Activated CD4-positive, alpha-beta T cell treated with anti-CD3 and anti-CD28 coated beads, Interleukin-2, amount 10 ng/mL, durations not matched to agents 7 days and 5 days (primary cell): ENCODE data around the gene SIPA1. TPM values are rescaled to one million over a fixed set of nuclear protein-coding genes. Genes with fewer than 3 reads are reported as not detected.
"Not testable (repeated sequence)": the region's sequence is repeated elsewhere in the genome, so short reads cannot be mapped to it uniquely, and the experiment has no call there.

ENCODE experiments used
- CTCF ChIA-PET: fragments of 350-600 bp; sonication (Branson Sonifier 250); formaldehyde crosslinking; loops from one replicate; lab custom pipeline; 2021; ENCODE audit warnings: antibody characterized with exemption; lab: Charles Lee
- POLR2A ChIA-PET: fragments of 350-600 bp; sonication (Branson Sonifier 250); formaldehyde crosslinking; loops from one replicate; lab custom pipeline; 2021; ENCODE audit warnings: antibody characterized with exemption; lab: Charles Lee
- DNase-seq: peaks from one replicate; pipeline ENCODE4 v3.0.0-alpha.2; 2020
- H3K27ac Mint-ChIP-seq: one replicate; pipeline ENCODE4 v1.8.0; 2021; ENCODE audit warnings: mild to moderate bottlenecking, moderate library complexity, mixed read lengths
- H3K27me3 Mint-ChIP-seq: one replicate; pipeline ENCODE4 v1.8.0; 2021; ENCODE audit warnings: mixed read lengths
- H3K36me3 Mint-ChIP-seq: one replicate; pipeline ENCODE4 v1.8.0; 2021; ENCODE audit warnings: low read depth, mixed read lengths
- H3K4me1 Mint-ChIP-seq: one replicate; pipeline ENCODE4 v1.8.0; 2021; ENCODE audit warnings: mixed read lengths
- H3K4me3 Mint-ChIP-seq: one replicate; pipeline ENCODE4 v1.8.0; 2021; ENCODE audit warnings: mild to moderate bottlenecking, moderate library complexity, mixed read lengths
- H3K9me3 Mint-ChIP-seq: one replicate; pipeline ENCODE4 v1.8.0; 2021; ENCODE audit warnings: mixed read lengths
- total RNA-seq, 2 experiments: library from RNA; stranded (reverse); gene quantifications; one replicate each; pipeline ENCODE4 v1.2.3, GENCODE V29; 2021

The SIPA1 gene
- total RNA-seq, 2 experiments from 2014 or later = 229 to 235 TPM

DNA sequence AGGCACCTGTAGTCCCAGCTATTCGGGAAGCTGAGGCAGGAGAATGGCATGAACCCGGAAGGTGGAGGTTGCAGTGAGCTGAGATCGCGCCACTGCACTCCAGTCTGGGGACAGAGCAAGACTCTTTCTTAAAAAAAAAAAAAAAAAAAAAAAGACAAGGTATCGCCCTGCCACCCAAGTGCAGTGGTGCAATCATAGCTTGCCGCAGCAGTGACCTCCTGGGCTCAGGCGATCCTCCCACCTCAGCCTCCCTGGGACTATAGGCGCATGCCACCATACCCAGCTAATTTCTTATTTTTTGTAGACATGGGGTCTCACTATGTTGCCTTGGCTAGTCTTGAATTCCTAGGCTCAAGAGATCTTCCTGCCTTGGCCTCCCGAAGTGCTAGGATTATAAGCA, 23.0 kb downstream of the SIPA1 start:
- POLR2A ChIA-PET = not testable (repeated sequence)

DNA sequence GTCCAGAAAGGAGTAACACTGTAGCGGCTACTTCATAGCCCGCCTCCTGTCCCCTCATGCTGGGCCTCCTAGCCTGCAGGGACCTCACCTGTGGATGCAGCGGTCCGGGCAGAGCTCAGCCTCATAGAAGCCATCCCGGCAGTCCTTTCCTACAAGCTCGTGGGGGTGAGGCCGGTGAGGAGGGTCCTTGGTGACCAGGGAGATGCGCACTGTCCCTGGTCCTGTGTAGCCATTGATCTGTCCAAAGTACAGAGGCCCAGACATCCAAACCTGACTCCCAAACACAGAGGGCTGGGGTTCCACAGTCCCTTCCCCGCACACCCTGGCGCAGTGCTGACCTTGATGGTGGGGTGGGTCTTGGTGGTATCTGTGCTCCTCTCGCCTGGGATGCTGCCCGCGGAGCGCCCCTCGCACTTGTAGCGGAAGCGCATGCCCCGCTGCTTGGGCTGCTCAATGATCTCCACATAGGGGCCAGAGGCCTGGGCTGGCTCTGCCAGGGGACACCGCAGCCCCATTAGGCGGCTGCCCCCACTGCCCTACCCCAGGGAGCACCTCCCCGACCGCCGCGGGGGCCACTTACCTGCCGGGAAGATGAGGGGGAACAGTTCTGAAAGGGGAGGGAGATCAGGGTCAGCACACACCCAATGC, 23.8 kb downstream of the SIPA1 start:
- DNase-seq = no peak
- Mint-ChIP-seq H3K9me3 (no peaks in the 10 kb centered on the region), H3K27ac (peak overlapping the region; percentile 79), H3K36me3 (peaks cover 40% of the 10 kb centered on the region), H3K4me3 (peak overlapping the region; percentile 82), H3K27me3 (no peaks in the 10 kb centered on the region), H3K4me1 (peaks cover 42% of the 10 kb centered on the region)
- CTCF ChIA-PET = interaction anchor here (0.9 kb wide), 1 partner anchor 8 kb away, joined by 3 read pairs; no protein-coding TSS in a partner anchor
- POLR2A ChIA-PET = interaction anchor here (2.0 kb wide), 1 partner anchor 24 kb away, joined by 5 read pairs; the partner anchor contains the start of gene SIPA1

More for the DNA sequence above, 23.0 kb downstream of the SIPA1 start:
- Mint-ChIP-seq H3K4me1 (peaks cover 47% of the 10 kb centered on the region), H3K4me3 (peak overlapping the region; percentile 82), H3K27ac (peak overlapping the region; percentile 79), H3K36me3 (peaks cover 47% of the 10 kb centered on the region)
- CTCF ChIA-PET = interaction anchor here (0.6 to 0.9 kb wide), 2 partner anchors 8 to 22 kb away, joined by 3 read pairs; no protein-coding TSS in a partner anchor
- DNase-seq, H3K9me3 Mint-ChIP-seq, H3K27me3 Mint-ChIP-seq: not testable (repeated sequence)

DNA sequence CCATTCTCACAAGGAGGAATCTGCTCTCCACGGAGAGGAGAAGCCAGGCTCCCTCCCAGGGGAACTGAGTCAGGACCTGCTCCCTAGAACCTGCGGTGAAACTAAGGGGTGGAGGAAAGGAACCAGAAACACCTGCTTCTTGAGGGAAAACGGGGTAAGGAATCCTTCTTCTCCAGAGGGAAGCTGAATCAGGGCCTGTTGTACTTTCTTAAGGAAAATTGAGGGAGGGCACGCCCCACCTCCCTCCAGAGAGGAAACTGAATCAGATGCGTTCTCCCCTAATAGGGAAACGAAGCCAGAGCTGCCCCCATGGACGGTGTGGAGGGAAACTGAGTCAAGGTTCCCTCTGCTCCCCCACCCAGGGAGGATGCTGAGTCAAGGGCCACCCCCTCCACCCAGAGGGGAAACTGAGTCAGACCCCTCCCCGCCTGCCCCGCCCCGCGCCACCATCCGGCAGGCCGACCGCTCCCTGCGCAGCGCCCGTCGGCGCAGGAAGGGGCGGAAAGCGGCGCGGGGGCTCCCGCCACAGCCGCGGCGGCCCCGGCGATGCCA, 24.4 kb downstream of the SIPA1 start:
- DNase-seq = no peak
- CTCF ChIA-PET = interaction anchor here (1.1 to 1.6 kb wide), 5 partner anchors 9 to 118 kb away, joined by 4 to 8 read pairs (median 4); partner anchors contain the start of genes KAT5 and SIPA1
- Mint-ChIP-seq H3K4me3 (peak overlapping the region; percentile 82), H3K27me3 (no peaks in the 10 kb centered on the region), H3K27ac (peak overlapping the region; percentile 79), H3K9me3 (no peaks in the 10 kb centered on the region), H3K4me1 (peaks cover 38% of the 10 kb centered on the region), H3K36me3 (peaks cover 34% of the 10 kb centered on the region)
- POLR2A ChIA-PET = interaction anchor here (0.6 to 2.0 kb wide), 2 partner anchors 24 to 158 kb away, joined by 3 to 5 read pairs; partner anchors contain the start of gene SIPA1

DNA sequence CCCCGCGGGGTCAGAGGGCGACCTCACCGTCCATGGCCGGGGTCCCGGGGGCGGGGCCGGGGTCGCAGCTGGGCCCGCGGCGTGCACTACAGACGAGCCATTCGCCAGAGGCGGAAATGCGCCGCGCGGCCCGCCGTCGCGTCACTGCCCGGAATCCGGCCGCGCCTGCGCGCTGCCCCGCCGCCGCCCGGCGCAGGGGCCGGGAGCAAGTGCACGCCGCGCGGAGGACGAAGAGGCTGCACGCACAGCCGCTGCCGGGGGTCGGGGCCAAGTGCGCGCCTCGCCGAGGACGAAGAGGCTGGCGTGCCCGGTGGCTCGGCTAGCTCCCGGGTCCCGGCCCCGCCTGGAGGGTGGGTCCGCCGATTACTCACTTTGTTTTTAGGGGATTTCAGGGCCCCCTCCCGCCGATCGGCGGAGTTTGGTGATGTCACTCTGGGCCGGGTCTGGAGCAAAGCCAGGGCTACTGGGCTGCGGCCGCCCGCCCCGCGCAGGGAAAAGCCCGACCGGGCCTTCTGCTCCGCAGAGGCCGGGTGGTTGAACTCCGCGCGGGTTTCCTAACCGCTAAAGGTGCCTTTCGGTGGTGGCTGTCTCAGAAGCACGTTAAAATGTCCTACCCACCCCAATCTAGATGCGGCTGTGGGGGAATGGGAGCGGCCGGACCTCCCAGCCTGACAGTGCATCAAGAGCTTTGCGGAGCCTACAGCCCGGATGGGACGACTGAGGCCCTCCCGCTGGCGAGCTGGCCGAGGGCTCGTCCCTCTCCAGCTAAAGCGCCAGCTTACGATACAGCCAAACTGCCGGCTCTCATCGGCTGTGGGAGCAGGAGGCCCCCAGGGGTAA, 25.1 kb downstream of the SIPA1 start, which contains the start of gene RELA:
TSS of gene RELA (minus strand) at position 118 of the 840 bp plus-strand sequence. CDS start at position 34, 84 bp downstream.
- Mint-ChIP-seq H3K36me3 (peaks cover 29% of the 10 kb centered on the region), H3K4me3 (peak within 1 kb of the TSS; percentile 83), H3K4me1 (peaks cover 38% of the 10 kb centered on the region), H3K27ac (peak within 1 kb of the TSS; percentile 91), H3K27me3 (no peaks in the 10 kb centered on the region), H3K9me3 (no peaks in the 10 kb centered on the region)
- DNase-seq = peak; percentile 88
- POLR2A ChIA-PET = interaction anchor here (0.6 to 2.0 kb wide), 2 partner anchors 25 to 159 kb away, joined by 3 to 5 read pairs; partner anchors contain the start of gene SIPA1
- CTCF ChIA-PET = interaction anchor here (1.1 to 1.6 kb wide), 7 partner anchors 10 to 221 kb away, joined by 3 to 8 read pairs (median 4); partner anchors contain the start of genes KAT5 and SIPA1

DNA sequence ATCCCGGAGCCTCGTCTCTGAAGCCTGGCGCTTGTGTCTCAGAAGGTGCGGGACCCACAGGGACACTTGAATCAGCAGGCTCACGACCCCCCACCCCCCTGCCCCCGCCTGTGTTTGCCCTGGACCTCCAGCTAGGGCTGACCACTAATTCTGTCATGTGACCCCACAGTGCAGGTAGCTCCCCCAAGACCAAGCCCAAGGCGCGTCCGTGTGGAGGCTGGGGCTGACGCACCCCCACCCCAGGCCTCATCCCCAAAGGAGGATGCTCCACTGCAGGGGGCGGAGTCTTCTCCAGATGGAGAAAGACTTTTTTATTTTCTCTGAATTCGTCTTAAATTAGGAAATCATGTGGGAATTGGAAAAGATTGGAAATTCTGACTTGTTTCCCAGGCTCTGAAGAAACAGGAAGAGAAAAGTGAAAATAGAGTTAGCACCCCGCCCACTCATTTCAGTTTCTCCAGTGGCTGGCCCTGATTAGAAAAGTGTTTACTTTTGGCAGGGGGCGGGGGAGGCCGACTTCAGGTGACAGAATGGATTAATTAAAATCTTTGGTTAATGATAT, 25.8 kb downstream of the SIPA1 start:
- Mint-ChIP-seq H3K27ac (peak overlapping the region; percentile 91), H3K9me3 (no peaks in the 10 kb centered on the region), H3K4me1 (peaks cover 38% of the 10 kb centered on the region), H3K4me3 (peak overlapping the region; percentile 83), H3K27me3 (no peaks in the 10 kb centered on the region), H3K36me3 (peaks cover 23% of the 10 kb centered on the region)
- POLR2A ChIA-PET = interaction anchor here (0.6 to 2.0 kb wide), 2 partner anchors 26 to 876 kb away, joined by 3 to 5 read pairs; partner anchors contain the start of gene SIPA1
- CTCF ChIA-PET = interaction anchor here (0.9 to 1.6 kb wide), 8 partner anchors 9 to 221 kb away, joined by 3 to 8 read pairs (median 4); partner anchors contain the start of genes KAT5 and SIPA1
- peak; percentile 50 for DNase-seq

DNA sequence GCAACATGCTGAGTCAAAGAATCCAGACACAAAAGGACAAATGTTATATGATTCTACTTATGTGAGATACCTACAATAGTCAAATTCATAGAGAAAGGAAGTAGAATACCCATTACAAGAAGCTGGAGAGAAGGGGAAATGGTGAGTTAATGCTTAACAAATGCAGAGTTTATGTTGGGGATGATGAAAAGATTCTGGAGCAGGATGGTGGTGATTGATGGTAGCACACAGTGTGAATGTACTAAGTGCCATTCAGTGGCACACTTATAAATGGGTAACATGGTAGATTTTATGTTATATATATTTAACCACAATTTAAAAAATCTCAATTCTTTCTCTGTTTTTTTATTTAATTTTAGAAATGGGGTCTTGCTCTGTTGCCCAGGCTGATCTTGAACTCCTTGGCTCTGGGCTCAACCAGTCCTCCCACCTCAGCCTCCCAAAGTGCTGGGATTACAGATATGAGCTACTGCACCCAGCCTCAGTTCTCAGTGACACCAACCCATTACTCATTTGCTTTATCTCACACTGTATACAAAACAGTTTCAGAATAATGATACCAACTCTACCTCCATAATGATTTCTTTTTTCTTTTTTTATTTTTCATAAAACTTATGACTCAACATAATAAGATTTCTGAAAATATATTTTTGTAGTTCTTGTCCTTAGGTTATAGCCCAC, 34.4 kb downstream of the SIPA1 start:
- ChIA-PET CTCF (interaction anchor here (1.2 kb wide), 1 partner anchor 33 kb away, joined by 3 read pairs; no protein-coding TSS in a partner anchor), POLR2A (no interaction called here)
- Mint-ChIP-seq H3K4me1 (no peaks in the 10 kb centered on the region), H3K27me3 (no peaks in the 10 kb centered on the region), H3K27ac (no peak overlapping the region), H3K4me3 (no peak overlapping the region), H3K9me3 (no peaks in the 10 kb centered on the region), H3K36me3 (no peaks in the 10 kb centered on the region)
- no peak for DNase-seq

DNA sequence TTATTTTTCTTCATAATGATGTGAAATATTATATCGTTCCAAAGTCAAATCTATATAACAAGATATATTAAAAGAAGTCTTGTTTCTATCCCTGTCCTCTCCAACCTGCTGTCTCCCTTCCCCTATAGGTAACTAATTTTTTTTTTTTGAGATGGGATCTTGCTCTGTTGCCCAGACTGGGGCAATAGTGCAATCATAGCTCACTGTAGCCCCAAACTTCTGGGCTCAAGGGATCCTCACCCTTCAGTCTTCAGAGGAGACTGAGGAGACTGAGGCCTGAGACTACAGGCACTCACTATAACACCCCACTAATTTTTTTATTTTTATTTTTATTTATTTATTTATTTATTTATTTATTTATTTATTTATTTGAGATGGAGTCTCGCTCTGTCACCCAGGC, 35.1 kb downstream of the SIPA1 start:
- H3K27me3 Mint-ChIP-seq = no peaks in the 10 kb centered on the region
- H3K4me3 Mint-ChIP-seq = no peak overlapping the region
- POLR2A ChIA-PET = no interaction called here
- no peaks in the 10 kb centered on the region for H3K9me3 Mint-ChIP-seq
- CTCF ChIA-PET = interaction anchor here (0.7 kb wide), 2 partner anchors 9 to 855 kb away, joined by 3 read pairs; no protein-coding TSS in a partner anchor
- H3K36me3 Mint-ChIP-seq = no peaks in the 10 kb centered on the region
- no peak overlapping the region for H3K27ac Mint-ChIP-seq
- H3K4me1 Mint-ChIP-seq = no peaks in the 10 kb centered on the region
- DNase-seq = no peak

DNA sequence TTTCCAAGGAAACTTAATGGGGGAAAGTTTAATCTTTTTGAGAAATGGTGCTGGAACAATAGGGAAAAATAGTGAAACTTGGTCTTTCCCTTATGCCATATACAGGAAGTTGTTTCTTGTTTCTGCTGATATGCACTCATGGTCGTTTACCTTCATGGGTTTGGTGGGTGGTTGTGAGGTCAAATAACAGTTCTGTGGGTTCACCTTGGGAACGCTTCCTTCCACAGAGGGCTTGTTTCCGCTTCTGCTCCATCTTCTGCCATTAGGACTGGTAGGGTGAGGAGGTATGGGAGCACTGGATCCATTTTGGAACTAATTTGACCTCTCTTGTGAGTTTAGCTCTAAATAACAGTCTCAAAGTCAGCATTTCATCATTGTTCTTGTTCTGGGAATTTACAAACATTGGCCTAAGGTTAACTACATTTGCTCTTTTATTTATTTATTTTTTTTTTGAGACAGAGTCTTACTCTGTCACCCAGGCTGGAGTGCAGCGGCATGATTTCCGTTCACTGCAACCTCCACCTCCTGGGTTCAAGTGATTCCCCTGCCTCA, 42.4 kb downstream of the SIPA1 start:
- H3K4me3 Mint-ChIP-seq = no peak overlapping the region
- CTCF ChIA-PET = interaction anchor here (0.5 to 0.7 kb wide), 2 partner anchors 45 to 145 kb away, joined by 3 read pairs; no protein-coding TSS in a partner anchor
- no peak for DNase-seq
- no peaks in the 10 kb centered on the region for H3K9me3 Mint-ChIP-seq
- H3K27me3 Mint-ChIP-seq = peaks cover 5% of the 10 kb centered on the region
- POLR2A ChIA-PET = no interaction called here
- no peaks in the 10 kb centered on the region for H3K36me3 Mint-ChIP-seq
- H3K4me1 Mint-ChIP-seq = peaks cover 3% of the 10 kb centered on the region
- H3K27ac Mint-ChIP-seq = no peak overlapping the region

DNA sequence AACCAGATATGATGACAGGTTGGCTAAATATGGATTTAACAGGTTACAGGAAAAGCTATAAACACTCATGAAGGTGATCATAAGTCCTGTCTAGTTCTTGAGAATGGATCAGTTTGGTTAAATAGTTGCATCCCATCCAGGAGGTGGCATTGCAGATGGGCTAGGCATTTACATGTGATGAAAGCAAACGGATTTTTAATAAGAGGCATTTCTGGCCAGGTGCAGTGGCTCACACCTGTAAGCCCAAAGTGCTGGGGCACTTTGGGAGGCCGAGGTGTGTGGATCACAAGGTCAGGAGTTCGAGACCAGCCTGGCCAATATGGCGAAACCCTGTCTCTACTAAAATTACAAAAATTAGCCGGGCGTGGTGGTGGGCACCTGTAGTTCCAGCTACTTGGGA, 45.6 kb downstream of the SIPA1 start:
- POLR2A ChIA-PET = not testable (repeated sequence)

DNA sequence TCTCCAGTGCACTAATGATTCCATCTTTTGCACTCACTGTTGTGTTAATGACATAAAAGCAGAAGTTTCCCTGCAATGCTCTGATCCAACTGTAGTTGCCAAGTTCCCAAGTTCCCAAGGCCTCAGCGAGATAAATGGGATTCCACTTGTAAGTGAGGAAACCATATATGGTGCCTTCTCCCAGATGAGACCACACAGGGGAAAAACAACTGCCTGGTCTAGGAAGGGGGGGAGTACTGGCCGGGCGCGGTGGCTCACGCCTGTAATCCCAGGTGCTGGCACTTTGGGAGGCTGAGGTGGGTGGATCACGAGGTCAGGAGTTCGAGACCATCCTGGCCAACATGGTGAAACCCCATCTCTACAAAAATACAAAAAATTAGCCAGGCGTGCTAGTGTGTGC, 48.1 kb downstream of the SIPA1 start:
- no peak for DNase-seq
- POLR2A ChIA-PET = no interaction called here
- no peaks in the 10 kb centered on the region for H3K36me3 Mint-ChIP-seq
- no peak overlapping the region for H3K27ac Mint-ChIP-seq
- no peaks in the 10 kb centered on the region for H3K4me1 Mint-ChIP-seq
- CTCF ChIA-PET = no interaction called here
- peaks cover 6% of the 10 kb centered on the region for H3K27me3 Mint-ChIP-seq
- no peaks in the 10 kb centered on the region for H3K9me3 Mint-ChIP-seq
- H3K4me3 Mint-ChIP-seq = no peak overlapping the region

More for the DNA sequence above, 45.6 kb downstream of the SIPA1 start:
- H3K27ac Mint-ChIP-seq, H3K9me3 Mint-ChIP-seq, H3K36me3 Mint-ChIP-seq, DNase-seq, H3K4me1 Mint-ChIP-seq, H3K4me3 Mint-ChIP-seq, H3K27me3 Mint-ChIP-seq: not testable (repeated sequence)
- CTCF ChIA-PET = interaction anchor here (0.6 to 0.8 kb wide), 2 partner anchors 10 to 14 kb away, joined by 3 to 4 read pairs; no protein-coding TSS in a partner anchor

DNA sequence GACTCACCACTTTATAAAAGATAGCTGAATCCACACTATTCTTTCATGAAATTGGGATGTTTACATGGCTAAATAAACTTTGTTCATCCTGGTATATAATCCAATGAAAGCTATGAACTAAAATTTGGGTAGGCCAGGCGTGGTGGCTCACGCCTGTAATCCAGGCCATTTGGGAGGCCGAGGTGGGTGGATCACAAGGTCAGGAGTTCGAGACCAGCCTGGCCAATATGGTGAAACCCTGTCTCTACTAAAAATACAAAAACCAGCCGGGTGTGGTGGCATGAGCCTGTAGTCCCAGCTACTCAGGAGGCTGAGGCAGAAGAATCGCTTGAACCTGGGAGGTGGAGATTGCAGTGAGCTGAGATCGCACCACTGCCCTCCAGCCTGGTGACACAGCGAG, 53.9 kb downstream of the SIPA1 start:
- DNase-seq, H3K9me3 Mint-ChIP-seq, H3K36me3 Mint-ChIP-seq, H3K4me3 Mint-ChIP-seq, H3K4me1 Mint-ChIP-seq, H3K27ac Mint-ChIP-seq, POLR2A ChIA-PET, H3K27me3 Mint-ChIP-seq: not testable (repeated sequence)
- CTCF ChIA-PET = interaction anchor here (0.5 to 1.5 kb wide), 5 partner anchors 9 to 330 kb away, joined by 3 to 6 read pairs (median 3); partner anchors contain the start of gene KAT5
